DND-41 (cell line): ENCODE measurements around the gene CNTNAP5.

Source experiments
- ATAC-seq: fragments of 200-7000 bp; cut with Tn5 transposase; 3 replicates; pipeline ENCODE4 v1.9.1; 2021; ENCODE audit warnings: low read depth; ENCODE audit not compliant: insufficient read depth
- DNase-seq: peaks from one replicate; pipeline ENCODE4 v3.0.0-alpha.2; 2020
- H2AFZ ChIP-seq: 2 replicates; pipeline ENCODE4 v1.6.0; 2012; ENCODE audit warnings: low read depth, low read length
- H3K27ac ChIP-seq: 2 replicates; pipeline ENCODE4 v1.5.1; 2012; ENCODE audit warnings: low read length, inconsistent platforms
- H3K27me3 ChIP-seq: fragments of 200-600 bp; sonication (generic); 2 replicates; pipeline ENCODE4 v1.6.0; 2012; ENCODE audit warnings: low read length, mild to moderate bottlenecking, inconsistent platforms; ENCODE audit not compliant: insufficient read depth, poor library complexity
- H3K36me3 ChIP-seq: 2 replicates; pipeline ENCODE4 v1.5.1; 2012; ENCODE audit warnings: low read length, inconsistent platforms; ENCODE audit not compliant: insufficient read depth
- H3K4me1 ChIP-seq: 2 replicates; pipeline ENCODE4 v1.5.1; 2012; ENCODE audit warnings: mild to moderate bottlenecking, low read length; ENCODE audit not compliant: insufficient read depth
- H3K4me2 ChIP-seq: 2 replicates; pipeline ENCODE4 v1.6.0; 2012; ENCODE audit warnings: mild to moderate bottlenecking, moderate library complexity, low read length, inconsistent platforms; ENCODE audit not compliant: insufficient read depth
- H3K4me3 ChIP-seq, 2 experiments: fragments of 200-600 bp in 1 of 2; shearing (Covaris generic) in 1 of 2; 2 replicates each; pipeline ENCODE4 v1.5.1; 2012 to 2016; ENCODE audit warnings: inconsistent platforms in 2 of 2, low read length in 2 of 2, mild to moderate bottlenecking in 2 of 2, low read depth in 1 of 2, moderate library complexity in 1 of 2
- H3K79me2 ChIP-seq: 2 replicates; pipeline ENCODE4 v1.6.0; 2012; ENCODE audit warnings: low read length, inconsistent platforms; ENCODE audit not compliant: insufficient read depth
- H3K9ac ChIP-seq: 2 replicates; pipeline ENCODE4 v1.6.0; 2012; ENCODE audit warnings: low read depth, mild to moderate bottlenecking, inconsistent platforms, low read length, moderate library complexity
- H3K9me3 ChIP-seq: 2 replicates; pipeline ENCODE4 v1.5.1; 2012; ENCODE audit warnings: low read length, moderate library complexity, mild to moderate bottlenecking, inconsistent platforms; ENCODE audit not compliant: insufficient read depth, severe bottlenecking
- H4K20me1 ChIP-seq: 2 replicates; pipeline ENCODE4 v1.6.0; 2012; ENCODE audit warnings: low read length; ENCODE audit not compliant: insufficient read depth
- EZH2 ChIP-seq: IDR thresholded peaks from 3 replicates; pipeline ENCODE4 v1.6.1; 2012; ENCODE audit warnings: borderline replicate concordance, low read depth, mild to moderate bottlenecking, moderate library complexity, low read length, inconsistent platforms; ENCODE audit not compliant: severe bottlenecking
- TF ChIP-seq, protein P1 (sequence below): IDR thresholded peaks from 2 replicates; pipeline ENCODE4 v1.5.1; 2012; ENCODE audit warnings: borderline replicate concordance, low read length, moderate library complexity, mild to moderate bottlenecking; ENCODE audit not compliant: poor library complexity, severe bottlenecking; ENCODE audit errors: extremely low read depth

The CNTNAP5 gene

DNA sequence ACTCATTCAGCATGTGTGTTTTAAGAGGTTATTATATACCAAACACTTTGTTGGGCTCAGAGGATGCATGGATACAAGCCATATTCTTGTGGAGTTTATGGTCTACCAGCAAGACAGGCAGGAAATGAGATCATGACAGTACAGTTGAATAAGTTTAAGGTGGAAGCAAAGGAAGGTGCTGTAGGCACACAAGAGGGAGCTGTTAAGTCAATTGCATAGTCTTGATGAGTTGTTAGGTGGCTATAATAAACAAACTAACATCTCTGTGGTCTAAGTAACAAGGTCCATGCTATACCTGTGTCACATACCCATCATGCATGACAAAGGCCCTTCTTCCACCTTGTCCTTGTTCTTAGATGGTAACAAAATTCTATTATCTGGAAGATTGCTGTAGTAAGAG, 538.3 kb downstream of the CNTNAP5 start:
- DNase-seq = no peak
- no peaks in the 10 kb centered on the region for H3K79me2 ChIP-seq
- no peak overlapping the region for H3K4me3 ChIP-seq
- no peaks in the 10 kb centered on the region for H3K4me1 ChIP-seq
- no peaks in the 10 kb centered on the region for H4K20me1 ChIP-seq
- ATAC-seq = no peak
- no peaks in the 10 kb centered on the region for H3K27me3 ChIP-seq
- H2AFZ ChIP-seq = no peak overlapping the region
- H3K36me3 ChIP-seq = no peaks in the 10 kb centered on the region
- no peak overlapping the region for H3K9ac ChIP-seq
- H3K9me3 ChIP-seq = no peaks in the 10 kb centered on the region
- no peak overlapping the region for H3K4me2 ChIP-seq
- no peak overlapping the region for H3K27ac ChIP-seq
- TF ChIP-seq, protein P1, sequence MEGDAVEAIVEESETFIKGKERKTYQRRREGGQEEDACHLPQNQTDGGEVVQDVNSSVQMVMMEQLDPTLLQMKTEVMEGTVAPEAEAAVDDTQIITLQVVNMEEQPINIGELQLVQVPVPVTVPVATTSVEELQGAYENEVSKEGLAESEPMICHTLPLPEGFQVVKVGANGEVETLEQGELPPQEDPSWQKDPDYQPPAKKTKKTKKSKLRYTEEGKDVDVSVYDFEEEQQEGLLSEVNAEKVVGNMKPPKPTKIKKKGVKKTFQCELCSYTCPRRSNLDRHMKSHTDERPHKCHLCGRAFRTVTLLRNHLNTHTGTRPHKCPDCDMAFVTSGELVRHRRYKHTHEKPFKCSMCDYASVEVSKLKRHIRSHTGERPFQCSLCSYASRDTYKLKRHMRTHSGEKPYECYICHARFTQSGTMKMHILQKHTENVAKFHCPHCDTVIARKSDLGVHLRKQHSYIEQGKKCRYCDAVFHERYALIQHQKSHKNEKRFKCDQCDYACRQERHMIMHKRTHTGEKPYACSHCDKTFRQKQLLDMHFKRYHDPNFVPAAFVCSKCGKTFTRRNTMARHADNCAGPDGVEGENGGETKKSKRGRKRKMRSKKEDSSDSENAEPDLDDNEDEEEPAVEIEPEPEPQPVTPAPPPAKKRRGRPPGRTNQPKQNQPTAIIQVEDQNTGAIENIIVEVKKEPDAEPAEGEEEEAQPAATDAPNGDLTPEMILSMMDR = no peak
- no peak for TF ChIP-seq EZH2

DNA sequence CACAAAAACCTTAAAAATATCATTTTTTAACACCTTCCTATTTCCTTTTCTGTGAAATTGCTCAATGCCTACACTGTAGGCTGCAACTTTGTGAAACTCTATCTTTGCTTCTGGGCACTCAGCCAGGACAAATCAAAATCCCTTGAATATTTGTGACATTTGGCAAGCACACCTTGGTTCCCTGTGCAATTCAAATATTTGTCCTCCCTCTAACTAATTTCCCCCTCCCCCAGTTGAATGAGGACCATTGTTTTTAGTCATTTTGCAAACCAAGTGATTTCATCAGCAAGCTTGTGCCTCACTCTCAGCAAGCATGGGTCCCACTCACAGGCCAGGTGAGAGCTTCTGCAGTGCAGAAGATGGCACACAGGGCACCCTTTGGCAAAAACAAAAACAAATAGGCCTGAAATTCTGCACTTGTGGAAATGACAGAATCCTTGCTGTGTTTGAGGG, 541.5 kb downstream of the CNTNAP5 start:
- no peaks in the 10 kb centered on the region for H3K9me3 ChIP-seq
- H3K4me1 ChIP-seq = no peaks in the 10 kb centered on the region
- no peaks in the 10 kb centered on the region for H3K36me3 ChIP-seq
- no peaks in the 10 kb centered on the region for H4K20me1 ChIP-seq
- TF ChIP-seq EZH2 = no peak
- TF ChIP-seq, protein P1 = no peak
- ATAC-seq (no peak), DNase-seq (no peak)
- no peak overlapping the region for H3K9ac ChIP-seq
- H3K27ac ChIP-seq = no peak overlapping the region
- no peak overlapping the region for H3K4me3 ChIP-seq
- H3K4me2 ChIP-seq = no peak overlapping the region
- no peaks in the 10 kb centered on the region for H3K27me3 ChIP-seq
- no peaks in the 10 kb centered on the region for H3K79me2 ChIP-seq
- no peak overlapping the region for H2AFZ ChIP-seq

DNA sequence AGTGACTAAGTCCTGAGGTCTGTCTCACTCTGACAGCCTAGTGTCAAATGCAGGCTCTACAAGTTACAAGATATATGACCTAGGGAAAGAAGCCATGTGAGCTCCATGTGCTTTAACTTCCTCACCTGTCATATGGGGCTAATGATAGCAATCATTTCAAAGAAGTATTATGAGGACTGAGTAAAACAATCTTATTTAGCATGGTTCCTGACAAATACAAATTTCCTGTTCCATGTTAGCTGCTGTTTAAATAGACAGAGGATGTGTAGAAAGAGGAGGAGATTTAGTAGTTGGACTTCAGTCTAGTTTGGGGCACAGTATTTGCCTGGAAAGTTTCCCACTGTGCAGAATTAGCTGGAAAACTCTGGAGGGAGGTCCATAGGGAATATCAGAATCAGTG, 545.8 kb downstream of the CNTNAP5 start:
- H3K4me2 ChIP-seq = no peak overlapping the region
- no peak for ATAC-seq

More for the DNA sequence above, 545.8 kb downstream of the CNTNAP5 start:
- TF ChIP-seq, protein P1 = no peak
- no peak for TF ChIP-seq EZH2
- no peaks in the 10 kb centered on the region for H4K20me1 ChIP-seq
- H2AFZ ChIP-seq = no peak overlapping the region
- no peak overlapping the region for H3K27ac ChIP-seq
- H3K4me3 ChIP-seq = no peak overlapping the region
- no peak for DNase-seq
- no peaks in the 10 kb centered on the region for H3K79me2 ChIP-seq
- no peaks in the 10 kb centered on the region for H3K36me3 ChIP-seq
- H3K27me3 ChIP-seq = no peaks in the 10 kb centered on the region
- H3K4me1 ChIP-seq = no peaks in the 10 kb centered on the region
- H3K9ac ChIP-seq = no peak overlapping the region
- no peaks in the 10 kb centered on the region for H3K9me3 ChIP-seq
